Measurements from ENCODE around the gene ATP11B.

The ATP11B gene

GRCh38 chr3:182913889-182914288 is 120.6 kb downstream of the ATP11B start:
- no peak for DNase-seq

DNA sequence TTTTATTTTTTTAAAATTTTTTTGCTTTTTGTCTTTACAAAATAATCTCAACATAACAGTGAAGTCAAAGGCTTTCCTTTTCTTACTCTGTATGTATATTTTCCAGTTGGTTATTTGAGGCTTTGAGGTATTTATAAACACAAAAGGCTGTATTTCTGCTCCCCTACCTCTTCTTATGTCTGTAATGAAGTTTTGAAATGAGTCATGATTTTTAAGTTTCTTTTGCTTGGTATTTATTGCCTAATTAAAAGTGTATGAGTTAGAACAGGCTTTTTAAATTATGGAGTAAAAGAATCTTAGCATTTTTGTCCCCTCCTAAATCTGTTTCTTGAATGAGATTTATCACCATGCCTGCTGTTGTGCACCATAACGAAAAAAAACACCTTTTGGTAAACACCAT is 121.0 kb downstream of the ATP11B start:
- no peak for DNase-seq

- DNase-seq, result no peak
These were observed 123.8 kb downstream of the ATP11B start for GRCh38 chr3:182917134-182917533.

DNA sequence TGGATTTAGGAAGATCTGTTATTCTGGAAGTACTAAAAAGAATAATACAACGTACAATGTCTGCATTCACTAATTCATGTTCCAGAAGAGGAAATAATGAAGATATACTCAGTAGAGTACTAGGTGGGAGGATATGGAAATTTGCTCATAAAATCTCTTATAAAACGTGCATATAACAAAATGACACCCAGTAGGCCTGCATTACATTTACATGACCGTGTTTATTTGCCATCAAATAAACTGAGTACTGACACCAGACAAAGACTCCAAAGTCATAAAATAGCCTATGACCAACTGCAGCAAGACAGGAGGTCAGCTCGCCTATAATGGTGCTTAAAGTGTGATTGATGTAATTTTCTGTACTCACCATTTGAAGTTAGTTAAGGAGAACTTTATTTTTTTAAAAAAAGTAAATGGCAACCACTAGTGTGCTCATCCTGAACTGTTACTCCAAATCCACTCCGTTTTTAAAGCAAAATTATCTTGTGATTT is 126.6 kb downstream of the ATP11B start:
- no peak for DNase-seq

DNA sequence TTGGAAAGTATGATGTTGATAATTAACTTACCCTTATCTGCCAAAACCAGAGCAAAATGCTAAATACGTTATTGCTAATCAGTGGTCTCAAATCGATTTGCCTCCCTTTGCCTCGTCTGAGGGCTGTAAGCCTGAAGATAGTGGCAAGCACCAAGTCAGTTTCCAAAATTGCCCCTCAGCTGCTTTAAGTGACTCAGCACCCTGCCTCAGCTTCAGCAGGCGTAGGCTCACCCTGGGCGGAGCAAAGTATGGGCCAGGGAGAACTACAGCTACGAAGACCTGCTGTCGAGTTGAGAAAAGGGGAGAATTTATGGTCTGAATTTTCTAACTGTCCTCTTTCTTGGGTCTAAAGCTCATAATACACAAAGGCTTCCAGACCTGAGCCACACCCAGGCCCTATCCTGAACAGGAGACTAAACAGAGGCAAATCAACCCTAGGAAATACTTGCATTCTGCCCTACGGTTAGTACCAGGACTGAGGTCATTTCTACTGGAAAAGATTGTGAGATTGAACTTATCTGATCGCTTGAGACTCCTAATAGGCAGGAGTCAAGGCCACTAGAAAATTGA is 127.3 kb downstream of the ATP11B start:
- peak; percentile 4 for DNase-seq

DNA sequence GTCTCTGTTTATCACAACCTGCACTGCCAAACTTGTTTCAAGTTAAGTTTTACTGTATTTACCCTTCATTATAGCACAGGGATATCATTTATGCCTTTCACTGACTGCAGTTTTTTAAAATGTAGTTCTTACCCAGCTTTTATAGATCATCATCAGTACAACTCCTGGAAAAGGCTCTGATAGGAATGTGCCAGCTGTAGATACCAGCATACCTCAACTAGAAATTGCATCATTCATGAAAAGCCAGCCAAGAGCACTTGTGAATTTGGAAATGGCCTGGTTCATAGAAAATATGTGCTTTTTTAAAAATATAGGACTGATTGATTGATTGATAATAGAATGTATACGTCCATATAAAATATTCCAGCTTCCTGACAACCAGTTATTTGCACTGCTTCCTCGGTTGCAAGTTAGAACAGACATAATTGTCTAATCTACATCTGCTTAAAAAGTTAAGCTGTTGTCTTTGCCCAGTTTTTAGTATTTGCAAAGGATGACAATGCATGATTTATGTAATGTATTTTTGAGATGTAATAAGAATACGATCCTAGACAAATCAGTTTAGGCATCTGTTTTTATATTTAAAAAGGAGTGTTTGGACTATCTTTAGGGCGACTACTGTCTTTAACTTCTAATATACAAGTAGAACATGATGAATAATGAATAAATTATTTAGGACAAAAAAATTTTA is 128.5 kb downstream of the ATP11B start:
- DNase-seq, result no peak

DNA sequence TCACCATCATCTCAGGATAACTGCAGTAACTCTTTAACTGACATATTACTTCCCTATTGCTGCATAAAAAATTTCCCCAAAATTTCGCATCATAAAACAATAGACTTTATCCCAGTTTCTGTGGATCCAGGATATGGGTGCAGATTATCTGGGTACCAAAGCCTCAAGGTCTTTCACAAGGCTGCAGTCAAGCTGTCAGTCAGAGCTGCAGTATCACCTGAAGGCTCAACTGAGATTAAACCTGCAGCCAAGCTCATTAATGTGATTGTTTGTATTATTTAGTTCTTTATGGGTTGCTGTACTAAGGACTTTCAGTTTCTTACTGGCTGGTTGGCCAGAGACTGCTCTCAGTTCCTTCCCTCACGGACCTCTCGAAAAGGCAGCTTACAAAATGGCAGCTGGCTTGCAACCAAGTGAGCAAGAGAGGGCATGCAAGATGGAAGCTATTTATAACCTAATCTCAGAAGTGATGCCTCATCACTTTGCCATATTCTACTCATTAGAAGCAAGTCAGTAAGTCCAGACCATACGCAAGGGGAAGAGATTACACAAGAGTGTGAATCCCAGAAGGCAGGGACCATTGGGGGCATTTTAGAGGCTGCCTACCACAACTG is 132.1 kb downstream of the ATP11B start:
- DNase-seq, result peak; percentile 93

GRCh38 chr3:182925944-182926337 is 132.6 kb downstream of the ATP11B start:
- DNase-seq, result peak; percentile 57

GRCh38 chr3:182935803-182936202 is 142.5 kb downstream of the ATP11B start:
- DNase-seq, result no peak

GRCh38 chr3:182936239-182936917 is 143.1 kb downstream of the ATP11B start:
- DNase-seq, result no peak

DNA sequence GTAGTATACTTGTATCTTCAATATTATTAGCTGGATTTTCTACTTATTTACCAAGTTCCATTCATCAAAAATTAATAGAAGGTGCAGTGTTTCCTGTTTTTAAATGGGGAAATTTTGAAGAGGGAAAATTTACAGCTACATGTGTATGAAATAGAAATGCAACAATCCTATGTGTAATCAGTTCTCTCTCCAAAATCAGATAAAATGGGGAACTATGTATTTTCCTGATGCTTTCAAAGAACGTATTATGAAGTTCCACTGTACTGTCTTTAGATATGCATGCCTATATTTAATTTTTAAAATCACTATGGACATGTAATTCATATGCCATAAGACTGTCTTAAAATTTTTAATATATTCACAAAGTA is 143.6 kb downstream of the ATP11B start:
- no peak for DNase-seq

GRCh38 chr3:182937293-182938051 is 144.2 kb downstream of the ATP11B start:
- no peak for DNase-seq

DNA sequence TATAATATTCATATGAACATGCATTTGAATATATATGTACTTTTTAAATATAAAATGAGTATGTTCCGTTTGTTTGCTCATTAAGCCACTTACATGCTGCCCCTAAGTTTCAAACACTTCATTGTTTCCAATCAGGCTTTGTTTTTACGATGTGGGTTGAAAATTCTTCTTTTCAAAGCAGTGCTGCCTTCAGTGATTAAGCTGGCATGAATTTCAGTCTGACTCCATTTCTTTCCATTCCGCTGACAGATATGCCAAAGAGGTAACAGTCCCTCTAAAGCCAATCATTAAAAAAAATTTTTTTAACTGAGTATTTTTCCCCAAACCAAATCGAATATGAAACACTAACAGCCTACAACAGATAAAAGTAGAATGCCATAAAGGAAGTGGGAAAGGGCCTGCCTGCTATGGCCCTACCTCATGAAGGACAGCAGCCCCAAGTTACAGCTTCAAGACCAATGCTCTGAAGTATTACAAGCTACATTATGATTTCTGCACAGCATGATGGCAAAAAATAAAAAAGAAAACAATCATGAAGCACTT is 147.0 kb downstream of the ATP11B start:
- DNase-seq, result no peak

DNA sequence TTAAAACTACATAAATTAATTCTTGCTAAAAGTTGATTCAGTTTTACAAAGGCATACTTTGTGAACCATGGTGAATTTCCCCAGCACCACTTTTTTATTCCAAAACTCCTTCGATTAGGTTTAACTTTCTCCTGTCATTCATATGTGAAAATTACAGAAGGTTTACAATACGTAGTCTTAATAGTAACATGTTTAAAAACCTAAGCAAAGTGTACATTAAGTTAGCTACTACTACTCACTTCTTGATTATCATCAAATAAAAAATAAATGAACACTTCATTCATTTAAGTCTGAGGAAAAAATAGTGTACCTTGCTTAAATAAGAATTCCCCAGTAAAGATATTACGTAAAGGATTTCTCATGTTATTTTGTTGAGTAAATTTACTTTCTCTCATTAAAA is 148.4 kb downstream of the ATP11B start:
- DNase-seq, result no peak

GRCh38 chr3:182947888-182948287 is 154.6 kb downstream of the ATP11B start:
- no peak for DNase-seq

GRCh38 chr3:182948305-182948704 is 155.0 kb downstream of the ATP11B start:
- no peak for DNase-seq

- no peak for DNase-seq
These were observed 156.4 kb downstream of the ATP11B start for GRCh38 chr3:182949688-182950087.

- DNase-seq, result peak; percentile 57
These were observed 161.4 kb downstream of the ATP11B start for GRCh38 chr3:182954553-182955235.

- no peak for DNase-seq
These were observed 163.9 kb downstream of the ATP11B start for GRCh38 chr3:182957226-182957625.

DNA sequence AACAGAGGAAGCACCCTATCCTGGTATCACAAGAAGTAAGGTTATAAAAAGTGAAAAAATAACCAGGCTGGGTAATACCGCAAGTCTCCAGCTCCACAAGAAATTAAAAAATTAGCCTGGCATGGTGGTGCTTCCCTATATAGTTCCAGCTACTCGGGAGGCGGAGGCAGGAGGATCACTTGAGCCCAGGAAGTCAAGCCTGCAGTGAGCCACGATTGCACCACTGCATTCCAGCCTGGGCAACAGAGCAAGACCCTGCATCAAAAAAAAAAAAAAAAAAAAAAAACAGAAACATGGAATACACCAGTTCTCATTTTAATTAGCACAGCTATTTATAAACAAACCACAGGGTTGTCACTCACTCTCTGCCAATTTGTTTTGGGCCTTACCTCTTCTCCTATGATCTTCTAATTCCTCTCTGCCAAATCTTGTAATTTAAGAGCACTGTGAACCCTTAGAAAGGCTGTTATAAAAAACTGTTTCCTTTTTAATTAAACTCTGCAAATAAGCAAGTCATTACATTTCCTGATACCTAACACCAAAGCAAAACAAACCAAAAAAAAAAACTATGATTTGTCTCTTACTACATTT is 164.5 kb downstream of the ATP11B start:
- DNase-seq, result no peak

- DNase-seq, result peak; percentile 45
These were observed 166.4 kb downstream of the ATP11B start for GRCh38 chr3:182959474-182960350.
